ENCODE measurements around the gene SLC4A1. TPM values are rescaled to one million over a fixed set of nuclear protein-coding genes. Genes with fewer than 3 reads are reported as not detected.

The SLC4A1 gene
- total RNA-seq, 3 donors from 2014 or later (not counting 1 experiment from before 2014, with no cell fraction given), result not detected

GRCh38 chr17:44204441-44204882 is 63.5 kb downstream of the SLC4A1 start:
- Histone ChIP-seq H3K27me3 (ENCODE audit: control insufficient read depth, insufficient read depth, low read length) (no peaks in the 10 kb centered on the region), H3K4me3 (ENCODE audit: low read length) (no peak overlapping the region), H3K4me1 (ENCODE audit: control insufficient read depth, insufficient read depth, low read length) (peaks cover 15% of the 10 kb centered on the region), H3K36me3 (ENCODE audit: control insufficient read depth, insufficient read depth, low read length) (peaks cover 29% of the 10 kb centered on the region), H3K27ac (ENCODE audit: low read length) (no peak overlapping the region), H3K9me3 (ENCODE audit: control insufficient read depth, insufficient read depth, low read length) (no peaks in the 10 kb centered on the region)
- WGBS (ENCODE audit: insufficient coverage), result 81% methylated on average over 5 of the region's 5 CpGs
- H3K4me1 Mint-ChIP-seq, result peaks cover 28 to 40% of the 10 kb centered on the region in 2 donors
- no peak for DNase-seq
- ATAC-seq, result no peak
- no peak for TF ChIP-seq CTCF (IDR thresholded peaks at IDR 0.05)
- H3K27me3 Mint-ChIP-seq (ENCODE audit: low read depth in 2 of 2), result no peaks in the 10 kb centered on the region
- no peaks in the 10 kb centered on the region for H3K9me3 Mint-ChIP-seq
- no peak overlapping the region for H3K4me3 Mint-ChIP-seq
- no peaks in the 10 kb centered on the region for H3K36me3 Mint-ChIP-seq
- intact Hi-C loops (cut with micrococcal nuclease), result no loop called here
- H3K27ac Mint-ChIP-seq, result peak overlapping the region in 1 of 2 donors; percentile 72

- 55% methylated on average over 9 of the region's 9 CpGs for WGBS (ENCODE audit: insufficient coverage)
- Mint-ChIP-seq H3K4me3 (peak overlapping the region; percentile 19), H3K27me3 (ENCODE audit: low read depth in 2 of 2) (no peaks in the 10 kb centered on the region), H3K4me1 (peaks cover 28 to 40% of the 10 kb centered on the region in 2 donors), H3K9me3 (no peaks in the 10 kb centered on the region), H3K27ac (peak overlapping the region; percentile 39 to 72), H3K36me3 (no peaks in the 10 kb centered on the region)
- peak; percentile 72 for TF ChIP-seq CTCF (IDR thresholded peaks at IDR 0.05)
- intact Hi-C loops (cut with micrococcal nuclease), result no loop called here
- Histone ChIP-seq H3K9me3 (ENCODE audit: control insufficient read depth, insufficient read depth, low read length) (no peaks in the 10 kb centered on the region), H3K27me3 (ENCODE audit: control insufficient read depth, insufficient read depth, low read length) (no peaks in the 10 kb centered on the region), H3K4me1 (ENCODE audit: control insufficient read depth, insufficient read depth, low read length) (peaks cover 15% of the 10 kb centered on the region), H3K36me3 (ENCODE audit: control insufficient read depth, insufficient read depth, low read length) (peaks cover 23% of the 10 kb centered on the region), H3K27ac (ENCODE audit: low read length) (no peak overlapping the region), H3K4me3 (ENCODE audit: low read length) (no peak overlapping the region)
- DNase-seq, result peak in 1 of 2 donors; percentile 73
- ATAC-seq, result no peak
Observed at GRCh38 chr17:44203731-44204440, 64.0 kb downstream of the SLC4A1 start.

- Mint-ChIP-seq H3K36me3 (no peaks in the 10 kb centered on the region), H3K4me3 (peak overlapping the region; percentile 47), H3K4me1 (peaks cover 32 to 46% of the 10 kb centered on the region in 2 donors), H3K27ac (peak overlapping the region in 1 of 2 donors; percentile 39), H3K9me3 (no peaks in the 10 kb centered on the region), H3K27me3 (ENCODE audit: low read depth in 2 of 2) (no peaks in the 10 kb centered on the region)
- WGBS (ENCODE audit: insufficient coverage), result 90% methylated on average over 4 of the region's 4 CpGs
- Histone ChIP-seq H3K27me3 (ENCODE audit: control insufficient read depth, insufficient read depth, low read length) (no peaks in the 10 kb centered on the region), H3K27ac (ENCODE audit: low read length) (no peak overlapping the region), H3K4me1 (ENCODE audit: control insufficient read depth, insufficient read depth, low read length) (peaks cover 27% of the 10 kb centered on the region), H3K36me3 (ENCODE audit: control insufficient read depth, insufficient read depth, low read length) (peaks cover 14% of the 10 kb centered on the region), H3K9me3 (ENCODE audit: control insufficient read depth, insufficient read depth, low read length) (no peaks in the 10 kb centered on the region), H3K4me3 (ENCODE audit: low read length) (no peak overlapping the region)
- intact Hi-C loops (cut with micrococcal nuclease), result no loop called here
- ATAC-seq (no peak), DNase-seq (no peak)
- TF ChIP-seq CTCF (IDR thresholded peaks at IDR 0.05), result no peak
Observed at GRCh38 chr17:44202756-44203155, 65.2 kb downstream of the SLC4A1 start.

Data from natural killer cell (primary cell).